Measurements from ENCODE around the gene RFTN1. TPM values are rescaled to one million over a fixed set of nuclear protein-coding genes. Genes with fewer than 3 reads are reported as not detected.

The RFTN1 gene
- total RNA-seq, 4 donors from 2014 or later, result 10.3 to 26.9 (median 22.3) TPM

DNA sequence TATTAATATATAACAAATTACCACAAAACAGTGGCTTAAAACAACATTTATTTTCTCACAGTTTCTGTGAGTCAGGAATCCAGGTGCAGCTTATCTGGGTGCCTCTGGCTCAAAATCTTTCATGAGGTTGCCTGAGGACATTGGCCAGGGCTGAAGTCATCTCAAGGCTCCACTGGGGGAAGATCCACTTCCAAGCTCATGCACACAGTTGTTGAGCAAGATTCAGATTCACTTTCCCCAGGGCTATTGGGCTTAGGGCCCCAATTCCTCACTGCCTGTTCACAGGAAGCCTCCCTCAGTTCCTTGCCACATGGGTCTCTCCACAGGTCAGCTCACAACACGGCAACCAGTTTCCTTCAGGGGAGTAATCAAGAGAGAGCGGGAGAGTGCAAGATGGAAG lies 35.0 kb downstream of the RFTN1 start:
- peaks cover 3% of the 10 kb centered on the region for H3K36me3 ChIP-seq
- no peak overlapping the region for H3K27ac ChIP-seq
- DNase-seq (ENCODE audit: low spot score in 2 of 2), result no peak
- no peaks in the 10 kb centered on the region for H3K27me3 ChIP-seq
- TF ChIP-seq POLR2A (IDR thresholded peaks at IDR 0.05) (no peak), EP300 (IDR thresholded peaks at IDR 0.05) (no peak), POLR2AphosphoS5 (IDR thresholded peaks at IDR 0.05) (no peak)
- TF ChIP-seq, protein P1, sequence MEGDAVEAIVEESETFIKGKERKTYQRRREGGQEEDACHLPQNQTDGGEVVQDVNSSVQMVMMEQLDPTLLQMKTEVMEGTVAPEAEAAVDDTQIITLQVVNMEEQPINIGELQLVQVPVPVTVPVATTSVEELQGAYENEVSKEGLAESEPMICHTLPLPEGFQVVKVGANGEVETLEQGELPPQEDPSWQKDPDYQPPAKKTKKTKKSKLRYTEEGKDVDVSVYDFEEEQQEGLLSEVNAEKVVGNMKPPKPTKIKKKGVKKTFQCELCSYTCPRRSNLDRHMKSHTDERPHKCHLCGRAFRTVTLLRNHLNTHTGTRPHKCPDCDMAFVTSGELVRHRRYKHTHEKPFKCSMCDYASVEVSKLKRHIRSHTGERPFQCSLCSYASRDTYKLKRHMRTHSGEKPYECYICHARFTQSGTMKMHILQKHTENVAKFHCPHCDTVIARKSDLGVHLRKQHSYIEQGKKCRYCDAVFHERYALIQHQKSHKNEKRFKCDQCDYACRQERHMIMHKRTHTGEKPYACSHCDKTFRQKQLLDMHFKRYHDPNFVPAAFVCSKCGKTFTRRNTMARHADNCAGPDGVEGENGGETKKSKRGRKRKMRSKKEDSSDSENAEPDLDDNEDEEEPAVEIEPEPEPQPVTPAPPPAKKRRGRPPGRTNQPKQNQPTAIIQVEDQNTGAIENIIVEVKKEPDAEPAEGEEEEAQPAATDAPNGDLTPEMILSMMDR (IDR thresholded peaks at IDR 0.05), result no peak
- no peaks in the 10 kb centered on the region for H3K9me3 ChIP-seq
- H3K4me3 ChIP-seq, result no peak overlapping the region
- H3K4me1 ChIP-seq, result peaks cover 17% of the 10 kb centered on the region
- 70% methylated on average over 2 of the region's 2 CpGs for WGBS

GRCh38 chr3:16477521-16477920 lies 36.0 kb downstream of the RFTN1 start:
- Histone ChIP-seq H3K9me3 (no peaks in the 10 kb centered on the region), H3K27me3 (no peaks in the 10 kb centered on the region), H3K4me1 (peaks cover 11% of the 10 kb centered on the region), H3K4me3 (no peak overlapping the region), H3K36me3 (peaks cover 3% of the 10 kb centered on the region), H3K27ac (no peak overlapping the region)
- TF ChIP-seq, protein P1 (IDR thresholded peaks at IDR 0.05), result no peak
- TF ChIP-seq EP300 (IDR thresholded peaks at IDR 0.05) (no peak), POLR2A (IDR thresholded peaks at IDR 0.05) (no peak), POLR2AphosphoS5 (IDR thresholded peaks at IDR 0.05) (no peak)
- WGBS, result 83% methylated on average over 3 of the region's 3 CpGs
- DNase-seq (ENCODE audit: low spot score in 2 of 2), result no peak

DNA sequence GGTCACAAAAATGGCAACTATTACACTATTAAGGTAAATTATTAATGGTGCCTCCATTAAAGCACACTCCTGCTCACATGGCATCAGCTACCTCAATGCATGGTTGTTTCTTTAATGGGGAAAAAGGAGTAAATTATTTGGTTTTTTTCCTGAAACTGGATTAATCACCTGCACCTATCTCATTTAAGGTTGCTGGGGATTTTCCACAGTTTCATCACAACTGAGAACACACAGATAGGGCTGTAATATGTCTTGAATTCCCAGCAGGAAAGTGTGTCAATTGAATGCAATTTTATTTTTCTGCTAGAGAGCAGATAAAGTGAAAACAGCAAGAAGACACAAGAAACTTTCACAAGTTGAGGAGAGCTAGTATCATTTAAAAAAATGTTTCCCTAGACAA lies 36.4 kb downstream of the RFTN1 start:
- TF ChIP-seq POLR2AphosphoS5 (IDR thresholded peaks at IDR 0.05) (no peak), EP300 (IDR thresholded peaks at IDR 0.05) (no peak), POLR2A (IDR thresholded peaks at IDR 0.05) (no peak)
- TF ChIP-seq, protein P1 (IDR thresholded peaks at IDR 0.05), result no peak
- Histone ChIP-seq H3K4me1 (peaks cover 7% of the 10 kb centered on the region), H3K27me3 (no peaks in the 10 kb centered on the region), H3K27ac (no peak overlapping the region), H3K4me3 (no peak overlapping the region), H3K9me3 (no peaks in the 10 kb centered on the region), H3K36me3 (peaks cover 3% of the 10 kb centered on the region)
- DNase-seq (ENCODE audit: low spot score in 2 of 2), result no peak

DNA sequence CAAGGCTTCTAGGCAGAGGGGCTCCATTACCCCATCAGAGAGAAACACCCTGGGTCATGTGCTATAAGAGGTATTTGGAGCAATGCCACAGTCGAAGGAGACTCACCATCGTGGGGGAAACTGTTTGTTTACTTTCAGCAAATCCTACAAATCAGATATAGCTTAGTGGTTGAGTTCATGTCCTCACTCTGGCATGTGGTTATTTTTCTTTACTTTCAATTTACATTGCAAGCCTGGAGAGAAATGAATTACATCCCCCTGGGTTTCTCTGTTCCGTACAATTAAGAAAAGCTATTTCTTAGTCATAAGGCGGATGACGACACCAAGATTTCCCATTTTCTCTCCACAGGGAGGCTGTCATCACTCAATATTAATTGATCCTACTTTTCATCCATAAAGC lies 36.9 kb downstream of the RFTN1 start:
- TF ChIP-seq POLR2AphosphoS5 (IDR thresholded peaks at IDR 0.05) (no peak), EP300 (IDR thresholded peaks at IDR 0.05) (no peak)
- no peaks in the 10 kb centered on the region for H3K27me3 ChIP-seq
- peaks cover 3% of the 10 kb centered on the region for H3K36me3 ChIP-seq
- 62% methylated on average over 5 of the region's 5 CpGs for WGBS
- no peaks in the 10 kb centered on the region for H3K9me3 ChIP-seq
- no peak for DNase-seq (ENCODE audit: low spot score in 2 of 2)
- no peak overlapping the region for H3K27ac ChIP-seq
- peaks cover 5% of the 10 kb centered on the region for H3K4me1 ChIP-seq
- no peak overlapping the region for H3K4me3 ChIP-seq

- Histone ChIP-seq H3K27me3 (no peaks in the 10 kb centered on the region), H3K36me3 (peaks cover 3% of the 10 kb centered on the region), H3K4me3 (no peak overlapping the region), H3K4me1 (peaks cover 5% of the 10 kb centered on the region), H3K9me3 (no peaks in the 10 kb centered on the region), H3K27ac (no peak overlapping the region)
- no peak for TF ChIP-seq POLR2AphosphoS5 (IDR thresholded peaks at IDR 0.05)
- no peak for TF ChIP-seq POLR2A (IDR thresholded peaks at IDR 0.05)
- no peak for TF ChIP-seq EP300 (IDR thresholded peaks at IDR 0.05)
- WGBS, result 95% methylated on average over 3 of the region's 3 CpGs
- no peak for DNase-seq (ENCODE audit: low spot score in 2 of 2)
Observed at GRCh38 chr3:16475766-16476165, 37.7 kb downstream of the RFTN1 start.

GRCh38 chr3:16474920-16475319 lies 38.6 kb downstream of the RFTN1 start:
- no peak overlapping the region for H3K27ac ChIP-seq
- H3K36me3 ChIP-seq, result peaks cover 3% of the 10 kb centered on the region
- H3K4me3 ChIP-seq, result no peak overlapping the region
- TF ChIP-seq, protein P1 (IDR thresholded peaks at IDR 0.05), result no peak
- TF ChIP-seq EP300 (IDR thresholded peaks at IDR 0.05) (no peak), POLR2AphosphoS5 (IDR thresholded peaks at IDR 0.05) (no peak), POLR2A (IDR thresholded peaks at IDR 0.05) (no peak)
- H3K4me1 ChIP-seq, result peaks cover 5% of the 10 kb centered on the region
- H3K9me3 ChIP-seq, result no peaks in the 10 kb centered on the region
- DNase-seq (ENCODE audit: low spot score in 2 of 2), result no peak
- WGBS, result 81% methylated on average over 7 of the region's 7 CpGs
- H3K27me3 ChIP-seq, result no peaks in the 10 kb centered on the region

Data from suprapubic skin (tissue), 4 donors.